Hepatic stellate cell (primary cell): ENCODE measurements around the gene TNK1.
"Not testable (repeated sequence)": the region's sequence is repeated elsewhere in the genome, so short reads cannot be mapped to it uniquely, and the experiment has no call there.

ENCODE experiments used
- DNase-seq: peaks from one replicate; pipeline ENCODE4 v3.0.0; 2011; ENCODE audit warnings: low spot score

TNK1 gene

DNA sequence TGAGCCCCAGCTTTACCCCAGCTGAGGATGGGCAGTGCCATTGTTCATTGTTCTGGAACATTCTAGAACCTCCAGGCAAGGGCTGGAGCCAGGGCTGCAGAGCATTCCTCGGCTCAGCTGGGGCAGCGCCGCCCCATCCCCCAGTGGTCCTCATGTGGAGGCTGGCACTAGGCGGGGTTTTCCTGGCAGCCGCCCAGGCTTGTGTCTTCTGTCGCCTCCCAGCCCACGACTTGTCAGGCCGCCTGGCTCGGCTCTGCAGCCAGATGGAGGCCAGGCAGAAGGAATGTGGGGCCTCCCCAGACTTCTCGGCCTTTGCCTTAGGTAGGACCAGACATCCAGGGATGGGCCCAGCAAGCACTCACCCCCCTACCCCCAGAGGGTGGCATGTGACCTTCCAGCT, 25.8 kb upstream of the TNK1 start, which contains the start of gene TMEM95:
TSS of gene TMEM95 (plus strand) at position 104 of the 400 bp plus-strand sequence. CDS start at position 153, 49 bp downstream.
- no peak for DNase-seq

GRCh38 chr17:7355573-7355972, 25.3 kb upstream of the TNK1 start:
- DNase-seq, result no peak

DNA sequence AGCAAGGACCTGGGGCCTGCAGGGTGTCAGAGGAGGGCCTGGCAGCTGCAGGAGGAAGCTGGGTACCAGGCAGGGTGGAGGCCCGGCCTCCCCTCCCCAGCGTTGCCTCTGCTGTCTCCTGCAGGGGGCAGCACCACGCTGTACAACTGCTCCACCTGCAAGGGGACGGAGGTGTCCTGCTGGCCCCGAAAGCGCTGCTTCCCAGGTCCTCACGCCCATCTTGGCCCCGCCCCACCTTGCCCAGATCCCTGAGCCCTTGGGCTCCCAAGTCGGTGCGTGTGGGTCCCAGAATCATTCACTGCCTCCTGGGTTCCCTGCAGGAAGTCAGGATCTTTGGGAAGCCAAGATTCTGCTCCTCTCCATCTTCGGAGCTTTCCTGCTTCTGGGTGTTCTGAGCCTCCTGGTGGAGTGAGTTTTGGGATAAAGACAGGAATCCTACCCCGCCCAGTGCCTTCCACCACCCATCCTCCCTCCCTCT, 24.8 kb upstream of the TNK1 start:
- peak; percentile 74 for DNase-seq

GRCh38 chr17:7356756-7357155, 24.1 kb upstream of the TNK1 start:
- DNase-seq, result no peak

GRCh38 chr17:7357381-7357780, 23.5 kb upstream of the TNK1 start:
- no peak for DNase-seq

- DNase-seq, result no peak
Measured at GRCh38 chr17:7361906-7362305, 19.0 kb upstream of the TNK1 start.

DNA sequence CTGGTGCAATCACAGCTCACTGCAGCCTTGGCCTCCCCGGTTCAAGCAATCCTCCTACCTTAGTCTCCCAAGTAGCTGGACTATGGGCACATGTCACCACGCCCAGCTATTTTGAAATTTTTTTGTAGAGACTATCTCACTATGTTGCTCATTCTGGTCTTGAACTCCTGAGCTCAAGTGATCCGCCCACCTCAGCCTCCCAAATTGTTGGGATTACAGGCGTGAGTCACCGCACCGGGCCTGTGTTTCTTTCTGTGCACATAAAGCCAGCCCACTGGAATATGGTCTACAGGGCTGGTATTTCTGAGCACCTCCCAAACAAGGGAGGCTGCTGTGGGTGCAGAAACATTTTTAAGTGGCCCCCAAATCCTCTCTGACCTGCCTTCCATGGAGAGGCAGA, 17.6 kb upstream of the TNK1 start:
- no peak for DNase-seq

GRCh38 chr17:7365963-7366362, 14.9 kb upstream of the TNK1 start:
- not testable (repeated sequence) for DNase-seq

GRCh38 chr17:7367083-7367482, 13.8 kb upstream of the TNK1 start:
- DNase-seq, result no peak

- DNase-seq, result no peak
Measured at GRCh38 chr17:7367918-7368598, 12.8 kb upstream of the TNK1 start.

DNA sequence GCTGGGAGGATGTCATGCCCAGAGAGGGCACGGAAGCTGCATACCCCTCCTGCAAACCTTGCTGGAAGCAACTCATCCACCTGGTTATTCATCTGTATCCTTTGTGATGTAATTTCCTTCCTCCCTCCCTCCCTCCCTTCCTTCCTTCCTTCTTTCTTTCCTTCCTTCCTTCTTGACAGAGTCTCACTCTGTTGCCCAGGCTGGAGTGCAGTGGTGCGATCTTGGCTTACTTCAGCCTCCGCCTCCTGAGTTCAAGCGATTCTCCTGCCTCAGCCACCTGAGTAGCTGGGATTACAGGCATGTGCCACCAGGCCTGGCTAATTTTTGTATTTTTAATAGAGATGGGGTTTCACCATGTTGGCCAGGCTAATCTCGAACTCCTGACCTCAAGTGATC, 12.3 kb upstream of the TNK1 start:
- not testable (repeated sequence) for DNase-seq

DNA sequence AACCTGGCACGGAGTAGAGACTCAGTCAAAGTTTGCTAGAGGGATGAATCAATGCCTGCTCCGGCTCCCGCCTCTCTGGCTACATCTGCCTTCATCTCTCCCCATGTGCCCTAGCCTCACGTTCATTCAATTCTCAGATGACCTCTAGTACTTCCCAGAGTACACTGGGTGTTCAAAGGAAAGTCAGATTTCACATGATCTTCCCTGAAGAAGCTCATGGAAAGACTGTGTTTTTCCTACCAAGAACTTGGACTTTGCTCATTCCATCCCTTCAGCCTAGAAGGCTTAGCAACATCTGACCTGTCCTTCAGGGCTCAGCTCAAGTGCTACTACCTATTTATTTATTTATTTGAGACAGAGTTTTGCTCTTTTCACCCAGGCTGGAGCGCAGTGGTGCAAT, 11.1 kb upstream of the TNK1 start:
- no peak for DNase-seq

DNA sequence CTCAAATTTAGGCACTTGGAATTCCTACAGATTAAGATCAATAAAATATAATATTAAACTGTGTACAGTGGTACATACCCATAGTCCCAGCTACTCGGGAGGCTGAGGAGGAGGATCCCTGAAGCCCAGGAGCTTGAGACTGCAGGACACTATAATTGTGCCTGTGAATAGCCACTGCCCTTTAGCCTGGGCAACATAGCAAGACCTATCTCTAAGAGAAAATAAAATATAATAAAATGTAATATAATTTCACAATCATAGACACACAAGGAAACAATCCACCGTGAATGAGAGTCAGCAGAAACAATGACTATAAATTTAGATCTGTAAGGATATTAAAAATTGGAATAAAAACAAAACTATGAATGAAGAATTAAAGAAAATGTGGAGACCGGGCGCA, 10.0 kb upstream of the TNK1 start:
- no peak for DNase-seq

DNA sequence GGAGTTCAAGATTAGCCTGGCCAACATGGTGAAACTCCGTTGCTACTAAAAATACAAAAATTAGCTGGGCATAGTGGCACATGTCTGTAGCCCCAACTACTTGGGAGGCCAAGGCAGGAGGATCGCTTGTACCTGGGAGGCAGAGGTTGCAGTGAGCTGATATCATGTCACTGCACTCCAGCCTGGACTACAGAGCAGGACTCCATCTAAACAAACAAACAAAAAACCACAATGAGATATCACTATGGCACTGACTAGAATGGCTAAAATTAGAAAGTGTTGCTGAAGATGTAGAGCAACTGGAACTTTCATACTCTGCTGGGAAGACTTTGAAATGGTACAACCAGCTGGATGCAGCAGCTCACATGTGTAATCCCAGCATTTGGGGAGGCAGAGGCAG, 6.5 kb upstream of the TNK1 start:
- no peak for DNase-seq

DNA sequence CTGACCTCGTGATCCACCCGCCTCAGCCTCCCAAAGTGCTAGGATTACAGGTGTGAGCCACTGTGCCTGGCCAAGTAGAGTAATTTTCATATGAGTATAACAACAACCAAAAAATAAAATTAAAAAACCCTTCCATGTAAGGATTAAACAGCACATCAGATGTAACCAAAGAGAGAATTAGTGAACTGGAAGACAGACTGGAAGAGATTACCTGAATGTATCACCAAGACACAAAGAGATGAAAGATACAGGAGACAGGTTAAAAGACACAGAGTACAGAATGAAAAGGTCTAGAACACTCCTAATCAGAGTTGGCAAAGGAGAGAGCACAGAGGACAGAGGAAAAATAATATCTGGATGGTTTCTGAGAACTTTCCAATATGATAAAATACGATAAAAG, 1.8 kb upstream of the TNK1 start:
- no peak for DNase-seq

DNA sequence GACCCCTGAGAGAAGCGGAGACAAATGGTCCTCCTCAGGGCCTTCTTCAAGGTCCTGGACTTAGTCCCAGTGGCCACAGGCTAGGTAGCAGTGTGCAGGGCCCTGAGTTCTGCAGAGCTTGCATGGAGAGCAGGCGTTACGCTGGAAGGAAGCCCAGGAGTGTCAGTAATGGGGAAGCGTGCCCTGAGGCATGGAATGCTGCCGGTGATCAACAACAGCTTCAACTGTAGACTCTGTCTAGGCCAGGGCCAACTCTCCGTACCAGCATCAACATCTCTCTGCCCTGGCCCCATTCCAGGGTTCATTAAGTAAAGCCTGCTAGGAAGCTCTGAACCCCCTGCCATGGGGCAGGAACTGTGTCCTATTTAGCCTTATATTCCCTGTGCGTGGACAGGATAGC, 568 bp upstream of the TNK1 start:
- no peak for DNase-seq

DNA sequence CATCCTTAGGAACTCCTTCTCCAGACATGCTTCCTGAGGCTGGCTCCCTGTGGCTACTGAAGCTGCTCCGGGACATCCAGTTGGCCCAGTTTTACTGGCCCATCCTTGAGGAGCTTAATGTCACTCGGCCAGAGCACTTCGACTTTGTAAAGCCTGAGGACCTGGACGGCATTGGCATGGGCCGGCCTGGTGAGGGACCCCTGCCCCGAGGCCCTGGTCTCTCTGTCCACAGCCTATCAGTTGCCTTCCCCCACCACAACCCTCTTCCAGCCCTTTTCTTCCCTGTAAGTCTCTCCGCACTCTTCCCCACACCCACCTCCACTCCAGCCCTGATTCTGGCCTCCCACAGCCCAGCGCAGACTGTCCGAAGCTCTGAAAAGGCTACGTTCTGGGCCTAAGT, 2.0 kb downstream of the TNK1 start:
- DNase-seq, result no peak

DNA sequence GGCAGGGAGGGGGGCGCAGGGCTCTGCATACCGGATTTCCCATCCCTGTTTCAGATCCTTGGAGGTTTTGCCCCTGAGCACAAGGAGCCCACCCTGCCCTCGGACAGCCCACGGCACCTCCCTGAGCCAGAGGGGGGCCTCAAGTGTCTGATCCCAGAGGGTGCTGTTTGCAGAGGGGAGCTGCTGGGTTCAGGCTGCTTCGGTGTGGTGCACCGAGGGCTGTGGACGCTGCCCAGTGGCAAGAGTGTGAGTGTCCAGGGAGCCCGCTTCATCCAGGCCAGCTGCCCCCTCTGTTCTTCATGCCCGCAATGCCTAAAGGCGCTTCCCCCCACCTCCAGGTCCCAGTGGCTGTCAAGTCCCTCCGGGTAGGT, 2.5 kb downstream of the TNK1 start:
- DNase-seq, result no peak

- DNase-seq, result peak; percentile 69
Measured at GRCh38 chr17:7383742-7384488, 3.0 kb downstream of the TNK1 start.

GRCh38 chr17:7384489-7385081, 3.7 kb downstream of the TNK1 start:
- DNase-seq, result no peak

GRCh38 chr17:7388856-7389255, 8.0 kb downstream of the TNK1 start:
- DNase-seq, result no peak

DNA sequence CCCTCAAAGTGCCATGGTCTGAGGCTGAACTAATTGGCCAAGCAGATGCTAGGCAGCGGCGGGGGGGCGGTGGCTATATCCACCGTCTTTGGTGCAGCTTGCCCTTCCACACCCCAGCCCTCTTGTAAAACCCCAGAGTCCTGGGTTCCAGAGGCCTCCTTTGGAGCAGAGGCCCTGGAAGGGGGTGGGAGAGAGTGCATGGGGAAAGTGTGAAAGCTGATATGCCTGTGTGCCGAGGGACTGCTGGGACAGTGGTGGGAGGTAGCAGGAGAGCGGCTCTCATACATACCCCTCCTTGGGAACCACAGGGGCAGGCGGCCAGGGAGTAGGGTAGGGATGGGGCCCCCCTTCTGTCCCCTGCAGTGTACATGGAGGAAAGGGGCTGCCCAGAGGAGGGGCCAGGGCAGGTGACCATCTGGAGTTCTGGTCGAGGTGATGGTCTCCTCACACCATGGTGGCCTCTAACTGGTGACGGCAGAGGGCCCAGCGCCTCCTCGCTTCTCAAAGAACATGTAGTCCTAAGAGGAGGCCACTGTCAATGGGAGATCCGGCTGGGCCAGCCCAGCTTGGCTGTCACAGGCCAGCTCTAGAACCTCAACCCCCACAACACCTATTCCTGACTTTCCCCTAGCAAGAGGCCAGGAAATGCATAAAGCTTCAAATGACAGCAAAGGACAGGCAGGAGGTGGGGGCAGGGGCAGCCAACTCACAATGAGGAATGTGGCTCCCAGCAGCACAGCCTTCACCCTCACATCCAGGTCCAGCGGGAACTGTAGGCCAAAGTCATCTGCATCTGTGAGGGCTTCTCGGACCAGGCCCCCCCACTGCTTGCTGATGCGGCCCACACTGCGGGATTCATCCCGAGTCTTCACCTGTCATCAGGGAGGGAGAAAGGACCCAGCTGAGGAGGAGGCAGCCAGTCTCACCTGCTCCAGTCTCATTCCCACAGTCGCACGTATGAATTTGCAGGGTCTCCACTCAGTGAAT, 9.3 kb downstream of the TNK1 start:
- no peak for DNase-seq
